Activated T-cell treated with anti-CD3 and anti-CD28 coated beads, Interleukin-2, amount 50 U/mL, for 4 hours (primary cell): ENCODE measurements around the gene CD79A. TPM values are rescaled to one million over a fixed set of nuclear protein-coding genes. Genes with fewer than 3 reads are reported as not detected.

Experiments
- ATAC-seq, 2 donors: fragments of 200-7000 bp; cut with Tn5 transposase; one replicate each; pipeline ENCODE4 v1.10.0; 2021
- DNase-seq: peaks from one replicate; pipeline ENCODE4 v3.0.0-alpha.2; 2020
- H3K27me3 Mint-ChIP-seq: one replicate; pipeline ENCODE4 v1.8.0; 2021; ENCODE audit warnings: low read depth, mixed read lengths
- H3K36me3 Mint-ChIP-seq: one replicate; pipeline ENCODE4 v1.8.0; 2022; ENCODE audit warnings: mixed read lengths; ENCODE audit not compliant: insufficient read depth
- H3K4me1 Mint-ChIP-seq: one replicate; pipeline ENCODE4 v1.8.0; 2021; ENCODE audit warnings: low read depth, mixed read lengths
- H3K4me3 Mint-ChIP-seq: one replicate; pipeline ENCODE4 v1.8.0; 2021; ENCODE audit warnings: mild to moderate bottlenecking, moderate library complexity, mixed read lengths
- H3K9me3 Mint-ChIP-seq: one replicate; pipeline ENCODE4 v1.8.0; 2021; ENCODE audit warnings: mixed read lengths
- total RNA-seq, 3 donors: library from RNA; stranded (reverse); gene quantifications; one replicate each; pipeline ENCODE4 v1.2.1, GENCODE V29; 2021

The CD79A gene
- total RNA-seq, 3 donors from 2014 or later = 2.2 to 7.8 (median 2.7) TPM

- Mint-ChIP-seq H3K9me3 (no peaks in the 10 kb centered on the region), H3K4me3 (peak overlapping the region; percentile 88), H3K4me1 (peaks cover 38% of the 10 kb centered on the region), H3K36me3 (peaks cover 34% of the 10 kb centered on the region), H3K27me3 (peaks cover 2% of the 10 kb centered on the region)
- no peak for ATAC-seq
- DNase-seq = no peak
Measured at GRCh38 chr19:41859213-41859617, 17.9 kb upstream of the CD79A start.

- peak within 1 kb of the TSS; percentile 88 for H3K4me3 Mint-ChIP-seq
- peak; percentile 98 for DNase-seq
Measured at GRCh38 chr19:41859618-41860418, 17.3 kb upstream of the CD79A start, which contains the start of gene RPS19. Gene RPS19, plus strand, starts transcription at chr19:41860255. Its CDS starts 520 bp downstream, at chr19:41860775.

GRCh38 chr19:41860419-41861115 lies 16.5 kb upstream of the CD79A start:
- peaks cover 2% of the 10 kb centered on the region for H3K27me3 Mint-ChIP-seq
- peaks cover 47% of the 10 kb centered on the region for H3K4me1 Mint-ChIP-seq
- H3K36me3 Mint-ChIP-seq = peaks cover 39% of the 10 kb centered on the region
- no peaks in the 10 kb centered on the region for H3K9me3 Mint-ChIP-seq
- ATAC-seq (no peak), DNase-seq (peak; percentile 43)
- H3K4me3 Mint-ChIP-seq = peak overlapping the region; percentile 88

More at GRCh38 chr19:41859618-41860418, 17.3 kb upstream of the CD79A start, which contains the start of gene RPS19:
- peaks cover 44% of the 10 kb centered on the region for H3K4me1 Mint-ChIP-seq
- no peaks in the 10 kb centered on the region for H3K9me3 Mint-ChIP-seq
- H3K36me3 Mint-ChIP-seq = peaks cover 39% of the 10 kb centered on the region
- peaks cover 2% of the 10 kb centered on the region for H3K27me3 Mint-ChIP-seq
- ATAC-seq = peak; percentile 84 to 87

- DNase-seq (no peak), ATAC-seq (no peak)
- H3K36me3 Mint-ChIP-seq = peaks cover 41% of the 10 kb centered on the region
- no peaks in the 10 kb centered on the region for H3K9me3 Mint-ChIP-seq
- H3K4me1 Mint-ChIP-seq = peaks cover 51% of the 10 kb centered on the region
- peak overlapping the region; percentile 88 for H3K4me3 Mint-ChIP-seq
- H3K27me3 Mint-ChIP-seq = no peaks in the 10 kb centered on the region
Measured at GRCh38 chr19:41861116-41861768, 15.8 kb upstream of the CD79A start.

- Mint-ChIP-seq H3K9me3 (no peaks in the 10 kb centered on the region), H3K27me3 (no peaks in the 10 kb centered on the region), H3K36me3 (peaks cover 44% of the 10 kb centered on the region), H3K4me3 (peak overlapping the region; percentile 88), H3K4me1 (peaks cover 55% of the 10 kb centered on the region)
- DNase-seq = no peak
- ATAC-seq = no peak
Measured at GRCh38 chr19:41861846-41862245, 15.2 kb upstream of the CD79A start.

- Mint-ChIP-seq H3K4me1 (peaks cover 57% of the 10 kb centered on the region), H3K36me3 (peaks cover 44% of the 10 kb centered on the region), H3K4me3 (peak overlapping the region; percentile 88), H3K9me3 (no peaks in the 10 kb centered on the region), H3K27me3 (no peaks in the 10 kb centered on the region)
- no peak for ATAC-seq
- DNase-seq = no peak
Measured at GRCh38 chr19:41862445-41862986, 14.6 kb upstream of the CD79A start.

- Mint-ChIP-seq H3K4me3 (peak overlapping the region; percentile 88), H3K4me1 (peaks cover 66% of the 10 kb centered on the region), H3K36me3 (peaks cover 50% of the 10 kb centered on the region), H3K9me3 (no peaks in the 10 kb centered on the region), H3K27me3 (no peaks in the 10 kb centered on the region)
- DNase-seq (no peak), ATAC-seq (no peak)
Measured at GRCh38 chr19:41863209-41863931, 13.7 kb upstream of the CD79A start.

- Mint-ChIP-seq H3K4me1 (peaks cover 72% of the 10 kb centered on the region), H3K27me3 (no peaks in the 10 kb centered on the region), H3K36me3 (peaks cover 54% of the 10 kb centered on the region), H3K9me3 (no peaks in the 10 kb centered on the region), H3K4me3 (peak overlapping the region; percentile 88)
- no peak for ATAC-seq
- DNase-seq = no peak
Measured at GRCh38 chr19:41864374-41864773, 12.7 kb upstream of the CD79A start.

- peaks cover 54% of the 10 kb centered on the region for H3K36me3 Mint-ChIP-seq
- no peaks in the 10 kb centered on the region for H3K27me3 Mint-ChIP-seq
- peak overlapping the region; percentile 42 for H3K4me3 Mint-ChIP-seq
- peaks cover 84% of the 10 kb centered on the region for H3K4me1 Mint-ChIP-seq
- ATAC-seq = peak; percentile 6 to 18
- no peaks in the 10 kb centered on the region for H3K9me3 Mint-ChIP-seq
- no peak for DNase-seq
Measured at GRCh38 chr19:41866284-41866683, 10.8 kb upstream of the CD79A start.

- peaks cover 44% of the 10 kb centered on the region for H3K36me3 Mint-ChIP-seq
- ATAC-seq (no peak), DNase-seq (no peak)
- no peaks in the 10 kb centered on the region for H3K9me3 Mint-ChIP-seq
- no peaks in the 10 kb centered on the region for H3K27me3 Mint-ChIP-seq
- H3K4me1 Mint-ChIP-seq = peaks cover 83% of the 10 kb centered on the region
- peak overlapping the region; percentile 51 for H3K4me3 Mint-ChIP-seq
Measured at GRCh38 chr19:41868120-41868988, 8.7 kb upstream of the CD79A start.

- H3K36me3 Mint-ChIP-seq = peaks cover 41% of the 10 kb centered on the region
- H3K4me3 Mint-ChIP-seq = peak overlapping the region; percentile 29
Measured at GRCh38 chr19:41868989-41869300, 8.1 kb upstream of the CD79A start.

GRCh38 chr19:41869374-41869955 lies 7.6 kb upstream of the CD79A start:
- DNase-seq (no peak), ATAC-seq (no peak)
- Mint-ChIP-seq H3K36me3 (peaks cover 35% of the 10 kb centered on the region), H3K27me3 (no peaks in the 10 kb centered on the region), H3K4me1 (peaks cover 81% of the 10 kb centered on the region), H3K4me3 (no peak overlapping the region), H3K9me3 (no peaks in the 10 kb centered on the region)

More at GRCh38 chr19:41868989-41869300, 8.1 kb upstream of the CD79A start:
- no peak for DNase-seq
- ATAC-seq = no peak
- H3K27me3 Mint-ChIP-seq = no peaks in the 10 kb centered on the region
- H3K4me1 Mint-ChIP-seq = peaks cover 83% of the 10 kb centered on the region
- H3K9me3 Mint-ChIP-seq = no peaks in the 10 kb centered on the region
